GM21528 (cell line): ENCODE results near the gene METTL21A.
A peak's percentile ranks its signal among the peaks of the same experiment; 100 is the strongest.
"Not testable (repeated sequence)": the region's sequence is repeated elsewhere in the genome, so short reads cannot be mapped to it uniquely, and the experiment has no call there.

ENCODE experiments used
- ATAC-seq: cut with Tn5 transposase; IDR thresholded peaks from one replicate; pipeline ENCODE4 v1.9.1; 2021; ENCODE audit warnings: mild to moderate bottlenecking, moderate library complexity; ENCODE audit not compliant: unreplicated experiment, low FRiP score

The METTL21A gene

GRCh38 chr2:207625014-207625907 is at the start of gene METTL21A:
TSS of gene METTL21A (minus strand) at chr2:207625394. CDS start at chr2:207624375, 1,019 bp downstream.
- ATAC-seq: peak; percentile 62

- no peak for ATAC-seq
Observed at GRCh38 chr2:207674826-207675225, 49.6 kb upstream of the METTL21A start.

GRCh38 chr2:207674266-207674774 is 49.1 kb upstream of the METTL21A start:
- no peak for ATAC-seq

- no peak for ATAC-seq
Observed at GRCh38 chr2:207673431-207673830, 48.2 kb upstream of the METTL21A start.

GRCh38 chr2:207670887-207671286 is 45.7 kb upstream of the METTL21A start:
- ATAC-seq: no peak

- no peak for ATAC-seq
Observed at GRCh38 chr2:207663870-207664545, 38.8 kb upstream of the METTL21A start.

GRCh38 chr2:207662203-207662602 is 37.0 kb upstream of the METTL21A start:
- ATAC-seq: peak; percentile 90

GRCh38 chr2:207660994-207661393 is 35.8 kb upstream of the METTL21A start:
- no peak for ATAC-seq

- ATAC-seq: no peak
Observed at GRCh38 chr2:207658156-207658555, 33.0 kb upstream of the METTL21A start.

- ATAC-seq: no peak
Observed at GRCh38 chr2:207655000-207655399, 29.8 kb upstream of the METTL21A start.

GRCh38 chr2:207646582-207646981 is 21.4 kb upstream of the METTL21A start:
- ATAC-seq: not testable (repeated sequence)

- no peak for ATAC-seq
Observed at GRCh38 chr2:207643892-207644291, 18.7 kb upstream of the METTL21A start.

GRCh38 chr2:207640661-207641060 is 15.5 kb upstream of the METTL21A start:
- no peak for ATAC-seq

GRCh38 chr2:207640160-207640559 is 15.0 kb upstream of the METTL21A start:
- no peak for ATAC-seq

- ATAC-seq: not testable (repeated sequence)
Observed at GRCh38 chr2:207639288-207639687, 14.1 kb upstream of the METTL21A start.

- ATAC-seq: no peak
Observed at GRCh38 chr2:207635468-207636200, 10.4 kb upstream of the METTL21A start.

- ATAC-seq: no peak
Observed at GRCh38 chr2:207633686-207634085, 8.5 kb upstream of the METTL21A start.

- ATAC-seq: no peak
Observed at GRCh38 chr2:207632575-207633493, 7.6 kb upstream of the METTL21A start.

- ATAC-seq: no peak
Observed at GRCh38 chr2:207630491-207630890, 5.3 kb upstream of the METTL21A start.

- ATAC-seq: no peak
Observed at GRCh38 chr2:207629553-207629952, 4.4 kb upstream of the METTL21A start.
